Kidney (tissue), 22 donors: ENCODE results near the gene PABPC1L. TPM values are rescaled to one million over a fixed set of nuclear protein-coding genes. Genes with fewer than 3 reads are reported as not detected.
A peak's percentile ranks its signal among the peaks of the same experiment; 100 is the strongest.
"Not testable (repeated sequence)": the region's sequence is repeated elsewhere in the genome, so short reads cannot be mapped to it uniquely, and the experiment has no call there.

Experiments used
- DNase-seq, 5 donors: peaks; one replicate each; pipeline ENCODE4 v3.0.0-alpha.2; 2013 to 2020
- FAIRE-seq: peaks from 2 replicates; lab custom pipeline; 2012; peaks lifted over from hg19 to GRCh38; lab: Jason Lieb, UNC
- H3K27ac ChIP-seq, 2 donors: one replicate each; pipeline ENCODE4 v1.7.0; 2013; ENCODE audit warnings: low read depth in 2 of 2, low read length in 2 of 2, inconsistent platforms in 1 of 2
- H3K27me3 ChIP-seq: one replicate; pipeline ENCODE4 v1.7.1; 2013; ENCODE audit warnings: low read length, inconsistent platforms; ENCODE audit not compliant: control insufficient read depth, insufficient read depth
- H3K36me3 ChIP-seq, 3 donors: one replicate each; pipeline versions ENCODE4 v1.7.0 to v1.7.1; 2013; ENCODE audit warnings: low read length in 3 of 3, control low read depth in 1 of 3, inconsistent platforms in 1 of 3; ENCODE audit not compliant: insufficient read depth in 3 of 3, control insufficient read depth in 2 of 3
- H3K4me1 ChIP-seq, 3 donors: one replicate each; pipeline versions ENCODE4 v1.7.0 to v1.7.1; 2013; ENCODE audit warnings: low read length in 3 of 3, inconsistent platforms in 1 of 3, low read depth in 1 of 3; ENCODE audit not compliant: control insufficient read depth in 2 of 3, insufficient read depth in 2 of 3
- H3K4me3 ChIP-seq, 3 donors: one replicate each; pipeline versions ENCODE4 v1.7.0 to v1.8.1; 2013; ENCODE audit warnings: low read length in 3 of 3, control low read depth in 1 of 3, inconsistent platforms in 1 of 3
- H3K9ac ChIP-seq, 3 donors: one replicate each; pipeline versions ENCODE4 v1.7.0 to v1.7.1; 2013; ENCODE audit warnings: low read length in 3 of 3, control low read depth in 1 of 3, inconsistent platforms in 1 of 3
- H3K9me3 ChIP-seq, 3 donors: one replicate each; pipeline versions ENCODE4 v1.7.0 to v1.7.1; 2013; ENCODE audit warnings: low read length in 3 of 3, control low read depth in 1 of 3, inconsistent platforms in 1 of 3; ENCODE audit not compliant: control insufficient read depth in 2 of 3, insufficient read depth in 1 of 3
- CTCF ChIP-seq: IDR thresholded peaks from 3 replicates; pipeline ENCODE4 v1.5.1; 2012; ENCODE audit warnings: mild to moderate bottlenecking, moderate library complexity, borderline replicate concordance; ENCODE audit not compliant: insufficient read depth; ENCODE audit errors: extremely low read depth
- intact Hi-C: fragments of 100-400 bp; cut with DNase I; formaldehyde crosslinking; loops from one replicate; pipeline ENCODE4 v1.11.1; 2022
- long read RNA-seq, 10 donors: library from polyadenylated mRNA in 1 of 10; unstranded in 1 of 10; transcript quantifications; one replicate each; pipeline ENCODE4 v2.0.0 and lab custom pipeline, GENCODE V29; 2021 to 2026
- polyA plus RNA-seq: library from polyadenylated mRNA; stranded (reverse); fragments of 350-450 nt; fragmentation: Illumina TruSeq; extraction: RNeasy Lipid Tissue Mini Kit (QIAGEN cat#74804); gene quantifications from one replicate; pipeline ENCODE4 v1.2.3, GENCODE V29; 2014; ENCODE audit warnings: low read depth, low replicate concordance; ENCODE audit not compliant: insufficient read depth
- total RNA-seq: library from RNA; stranded (reverse); fragmentation: NEBNext Ultra II Directional; extraction: Animal tissue kit (Norgen Biotek cat#: 25700); gene quantifications from one replicate; pipeline ENCODE4 v1.2.1, GENCODE V29; 2021
- donor health status: control.
- donor health status: control.
- donor health status: control.
- donor health status: control.
- donor health status: control.
- donor health status: DM: yes; HTN: yes; CAD: no.
- donor health status: Normal renal cell carcinoma (clear cell type).

PABPC1L gene
- total RNA-seq (48.6 TPM), polyA plus RNA-seq (24.4 TPM)
- long read RNA-seq, donor 1, partial matches to known transcripts = 12 of 25 reads
- long read RNA-seq, donor 1, other reads (novel, unspliced or antisense) = 7 of 25 reads
- long read RNA-seq, donor 2, transcript PABPC1L-207 (6 exons, 2,223 nt) = major isoform, 5 of 50 reads
- long read RNA-seq, donor 2, partial matches to known transcripts = 23 of 50 reads
- long read RNA-seq, donor 2, other reads (novel, unspliced or antisense) = 17 of 50 reads
- long read RNA-seq, donor 3, transcript PABPC1L-207 (6 exons, 2,223 nt) = minor isoform, 6 of 17 reads
- long read RNA-seq, donor 3, transcript PABPC1L-202 (8 exons, 1,263 nt) = major isoform, 7 of 17 reads
- long read RNA-seq, donor 3, partial matches to known transcripts = 0 of 17 reads
- long read RNA-seq, donor 3, other reads (novel, unspliced or antisense) = 0 of 17 reads
- long read RNA-seq, donor 4, transcript PABPC1L-202 (8 exons, 1,263 nt) = major isoform, 7 of 10 reads
- long read RNA-seq, donor 4, partial matches to known transcripts = 0 of 10 reads
- long read RNA-seq, donor 4, other reads (novel, unspliced or antisense) = 0 of 10 reads
- long read RNA-seq, donor 5 = 0 reads
- long read RNA-seq, donor 6, partial matches to known transcripts = 0 of 3 reads
- long read RNA-seq, donor 6, other reads (novel, unspliced or antisense) = 0 of 3 reads
- long read RNA-seq, donor 7, partial matches to known transcripts = 5 of 15 reads
- long read RNA-seq, donor 7, other reads (novel, unspliced or antisense) = 5 of 15 reads
- long read RNA-seq, donor 8, partial matches to known transcripts = 0 of 35 reads
- long read RNA-seq, donor 8, other reads (novel, unspliced or antisense) = 31 of 35 reads
- long read RNA-seq, donor 9, partial matches to known transcripts = 0 of 1 reads
- long read RNA-seq, donor 9, other reads (novel, unspliced or antisense) = 0 of 1 reads
- long read RNA-seq, donor 10, transcript PABPC1L-202 (8 exons, 1,263 nt) = major isoform, 6 of 11 reads
- long read RNA-seq, donor 10, partial matches to known transcripts = 0 of 11 reads
- long read RNA-seq, donor 10, other reads (novel, unspliced or antisense) = 0 of 11 reads

GRCh38 chr20:44909872-44910689, at the start of gene PABPC1L:
PABPC1L (plus strand) TSS chr20:44910060; CDS start chr20:44910144, 84 bp downstream.
- Histone ChIP-seq H3K36me3 (peaks cover 12 to 21% (median 13%) of the 10 kb centered on the region in 3 donors), H3K9ac (peak within 1 kb of the TSS in 1 of 3 donors; percentile 24), H3K9me3 (no peaks in the 10 kb centered on the region), H3K4me3 (peak within 1 kb of the TSS; percentile 22 to 76 (median 50)), H3K27ac (no peak within 1 kb of the TSS), H3K27me3 (no peaks in the 10 kb centered on the region), H3K4me1 (peaks cover 0 to 8% (median 0%) of the 10 kb centered on the region in 3 donors)
- peak; percentile 76 to 91 (median 85) for DNase-seq
- FAIRE-seq = no peak
- intact Hi-C loops = no loop called here
- TF ChIP-seq CTCF = no peak

DNA sequence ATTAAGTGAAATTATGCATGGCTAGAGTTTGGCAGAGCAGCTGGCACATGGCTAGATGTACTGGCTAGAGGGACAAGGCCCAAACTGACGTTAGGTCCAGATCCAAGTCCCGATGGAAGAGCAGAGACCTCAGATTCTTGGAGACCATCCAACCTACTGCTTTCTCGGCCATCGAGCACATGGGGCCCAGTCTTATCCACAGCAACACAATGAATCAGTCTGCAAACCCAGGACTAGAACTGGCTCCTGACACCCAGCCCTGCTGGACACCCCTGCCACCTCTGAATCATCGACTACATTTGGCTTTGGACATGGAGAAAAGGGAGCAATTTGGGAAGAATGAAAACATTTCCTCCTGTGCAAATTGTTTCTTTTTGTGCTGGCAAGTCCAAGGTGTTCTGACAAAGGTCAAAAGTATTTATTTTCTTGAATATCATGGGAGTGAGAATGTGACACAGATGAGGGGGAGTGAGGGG, 48.3 kb upstream of the PABPC1L start:
- FAIRE-seq (no peak), DNase-seq (peak in 1 of 5 donors; percentile 12)
- H3K4me1 ChIP-seq = peaks cover 0 to 3% (median 0%) of the 10 kb centered on the region in 3 donors
- no peaks in the 10 kb centered on the region for H3K36me3 ChIP-seq
- TF ChIP-seq CTCF = no peak
- no peak overlapping the region for H3K4me3 ChIP-seq
- no peaks in the 10 kb centered on the region for H3K9me3 ChIP-seq
- H3K27me3 ChIP-seq = no peaks in the 10 kb centered on the region
- intact Hi-C loops = no loop called here
- no peak overlapping the region for H3K9ac ChIP-seq
- H3K27ac ChIP-seq = peak overlapping the region in 1 of 2 donors; percentile 4

- no peak for TF ChIP-seq CTCF
- H3K9me3 ChIP-seq = no peaks in the 10 kb centered on the region
- H3K4me1 ChIP-seq = peaks cover 0 to 3% (median 0%) of the 10 kb centered on the region in 3 donors
- no peak for DNase-seq
- no peak overlapping the region for H3K9ac ChIP-seq
- no peak overlapping the region for H3K4me3 ChIP-seq
- H3K36me3 ChIP-seq = no peaks in the 10 kb centered on the region
- no peaks in the 10 kb centered on the region for H3K27me3 ChIP-seq
- no peak for FAIRE-seq
- H3K27ac ChIP-seq = no peak overlapping the region
- intact Hi-C loops = no loop called here
Measured at GRCh38 chr20:44862286-44862685, 47.6 kb upstream of the PABPC1L start.

DNA sequence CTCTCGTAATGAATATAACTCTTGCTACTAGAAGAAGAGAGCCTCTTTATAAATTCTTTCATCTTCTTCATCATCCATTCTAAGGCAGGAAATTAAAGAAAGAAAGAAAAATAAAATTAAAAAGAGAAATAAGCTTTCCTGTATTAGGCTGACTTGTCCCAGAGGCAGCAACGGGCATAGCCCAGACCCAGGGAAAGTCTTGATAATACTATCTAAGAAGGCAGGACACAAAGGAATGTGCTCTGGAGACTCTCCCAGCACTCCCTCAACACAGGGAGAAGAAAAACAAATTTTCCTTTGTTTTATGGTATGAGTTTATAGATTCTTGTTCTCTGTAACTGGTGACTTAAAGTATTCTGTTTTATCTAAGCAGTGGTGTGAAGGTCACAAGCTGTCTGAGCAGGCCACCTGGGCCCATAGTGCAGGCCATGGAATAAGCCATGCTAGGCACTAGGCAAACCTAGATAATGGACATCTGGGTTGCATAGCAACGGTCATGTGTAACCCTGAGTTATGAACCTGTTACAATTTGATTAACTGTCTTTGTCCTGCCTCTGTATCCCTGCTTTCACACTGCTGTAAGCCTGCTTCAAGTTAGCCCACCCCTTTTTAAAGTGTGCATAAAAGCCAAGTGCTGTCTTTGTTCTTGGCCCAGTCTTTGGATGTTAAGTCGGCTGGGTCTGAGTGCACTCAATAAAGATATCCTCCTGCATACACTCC, 46.3 kb upstream of the PABPC1L start:
- H3K27me3 ChIP-seq, H3K36me3 ChIP-seq, H3K27ac ChIP-seq, FAIRE-seq, H3K4me1 ChIP-seq, H3K9ac ChIP-seq, H3K9me3 ChIP-seq, intact Hi-C loops, H3K4me3 ChIP-seq, DNase-seq: not testable (repeated sequence)
